Measurements from ENCODE around the gene DOLPP1.

DNA sequence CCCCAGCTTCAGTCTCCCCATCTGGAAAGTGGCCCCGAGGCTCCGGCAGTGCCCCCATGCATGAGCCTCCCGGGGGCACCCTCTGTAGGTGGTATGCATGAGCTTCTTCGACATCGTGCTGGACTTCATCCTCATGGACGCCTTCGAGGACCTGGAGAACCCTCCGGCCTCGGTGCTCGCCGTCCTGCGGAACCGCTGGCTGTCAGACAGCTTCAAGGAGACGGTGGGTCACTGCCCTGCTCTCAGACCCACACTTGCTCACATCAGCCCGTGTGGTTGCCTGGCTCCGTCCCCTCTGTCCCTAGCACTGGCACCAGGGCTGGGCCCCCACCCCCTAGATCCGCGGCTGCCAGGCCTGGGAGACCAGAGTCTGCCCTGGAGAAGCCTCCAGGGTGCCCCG lies 12.8 kb upstream of the DOLPP1 start:
- TF ChIP-seq, protein P1, sequence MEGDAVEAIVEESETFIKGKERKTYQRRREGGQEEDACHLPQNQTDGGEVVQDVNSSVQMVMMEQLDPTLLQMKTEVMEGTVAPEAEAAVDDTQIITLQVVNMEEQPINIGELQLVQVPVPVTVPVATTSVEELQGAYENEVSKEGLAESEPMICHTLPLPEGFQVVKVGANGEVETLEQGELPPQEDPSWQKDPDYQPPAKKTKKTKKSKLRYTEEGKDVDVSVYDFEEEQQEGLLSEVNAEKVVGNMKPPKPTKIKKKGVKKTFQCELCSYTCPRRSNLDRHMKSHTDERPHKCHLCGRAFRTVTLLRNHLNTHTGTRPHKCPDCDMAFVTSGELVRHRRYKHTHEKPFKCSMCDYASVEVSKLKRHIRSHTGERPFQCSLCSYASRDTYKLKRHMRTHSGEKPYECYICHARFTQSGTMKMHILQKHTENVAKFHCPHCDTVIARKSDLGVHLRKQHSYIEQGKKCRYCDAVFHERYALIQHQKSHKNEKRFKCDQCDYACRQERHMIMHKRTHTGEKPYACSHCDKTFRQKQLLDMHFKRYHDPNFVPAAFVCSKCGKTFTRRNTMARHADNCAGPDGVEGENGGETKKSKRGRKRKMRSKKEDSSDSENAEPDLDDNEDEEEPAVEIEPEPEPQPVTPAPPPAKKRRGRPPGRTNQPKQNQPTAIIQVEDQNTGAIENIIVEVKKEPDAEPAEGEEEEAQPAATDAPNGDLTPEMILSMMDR (IDR thresholded peaks at IDR 0.05; ENCODE audit: low read depth, low read length, missing input control): no peak
- TF ChIP-seq TAF1 (conservative IDR thresholded peaks at IDR 0.05) (no peak), RAD21 (IDR thresholded peaks at IDR 0.05) (no peak), SP1 (IDR thresholded peaks at IDR 0.05) (no peak), GABPA (IDR thresholded peaks at IDR 0.05 in 1 of 2, conservative IDR thresholded peaks at IDR 0.05 in 1 of 2) (no peak)
- TF ChIP-seq, protein P2, sequence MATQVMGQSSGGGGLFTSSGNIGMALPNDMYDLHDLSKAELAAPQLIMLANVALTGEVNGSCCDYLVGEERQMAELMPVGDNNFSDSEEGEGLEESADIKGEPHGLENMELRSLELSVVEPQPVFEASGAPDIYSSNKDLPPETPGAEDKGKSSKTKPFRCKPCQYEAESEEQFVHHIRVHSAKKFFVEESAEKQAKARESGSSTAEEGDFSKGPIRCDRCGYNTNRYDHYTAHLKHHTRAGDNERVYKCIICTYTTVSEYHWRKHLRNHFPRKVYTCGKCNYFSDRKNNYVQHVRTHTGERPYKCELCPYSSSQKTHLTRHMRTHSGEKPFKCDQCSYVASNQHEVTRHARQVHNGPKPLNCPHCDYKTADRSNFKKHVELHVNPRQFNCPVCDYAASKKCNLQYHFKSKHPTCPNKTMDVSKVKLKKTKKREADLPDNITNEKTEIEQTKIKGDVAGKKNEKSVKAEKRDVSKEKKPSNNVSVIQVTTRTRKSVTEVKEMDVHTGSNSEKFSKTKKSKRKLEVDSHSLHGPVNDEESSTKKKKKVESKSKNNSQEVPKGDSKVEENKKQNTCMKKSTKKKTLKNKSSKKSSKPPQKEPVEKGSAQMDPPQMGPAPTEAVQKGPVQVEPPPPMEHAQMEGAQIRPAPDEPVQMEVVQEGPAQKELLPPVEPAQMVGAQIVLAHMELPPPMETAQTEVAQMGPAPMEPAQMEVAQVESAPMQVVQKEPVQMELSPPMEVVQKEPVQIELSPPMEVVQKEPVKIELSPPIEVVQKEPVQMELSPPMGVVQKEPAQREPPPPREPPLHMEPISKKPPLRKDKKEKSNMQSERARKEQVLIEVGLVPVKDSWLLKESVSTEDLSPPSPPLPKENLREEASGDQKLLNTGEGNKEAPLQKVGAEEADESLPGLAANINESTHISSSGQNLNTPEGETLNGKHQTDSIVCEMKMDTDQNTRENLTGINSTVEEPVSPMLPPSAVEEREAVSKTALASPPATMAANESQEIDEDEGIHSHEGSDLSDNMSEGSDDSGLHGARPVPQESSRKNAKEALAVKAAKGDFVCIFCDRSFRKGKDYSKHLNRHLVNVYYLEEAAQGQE (IDR thresholded peaks at IDR 0.05): no peak
- TF ChIP-seq, protein P3, sequence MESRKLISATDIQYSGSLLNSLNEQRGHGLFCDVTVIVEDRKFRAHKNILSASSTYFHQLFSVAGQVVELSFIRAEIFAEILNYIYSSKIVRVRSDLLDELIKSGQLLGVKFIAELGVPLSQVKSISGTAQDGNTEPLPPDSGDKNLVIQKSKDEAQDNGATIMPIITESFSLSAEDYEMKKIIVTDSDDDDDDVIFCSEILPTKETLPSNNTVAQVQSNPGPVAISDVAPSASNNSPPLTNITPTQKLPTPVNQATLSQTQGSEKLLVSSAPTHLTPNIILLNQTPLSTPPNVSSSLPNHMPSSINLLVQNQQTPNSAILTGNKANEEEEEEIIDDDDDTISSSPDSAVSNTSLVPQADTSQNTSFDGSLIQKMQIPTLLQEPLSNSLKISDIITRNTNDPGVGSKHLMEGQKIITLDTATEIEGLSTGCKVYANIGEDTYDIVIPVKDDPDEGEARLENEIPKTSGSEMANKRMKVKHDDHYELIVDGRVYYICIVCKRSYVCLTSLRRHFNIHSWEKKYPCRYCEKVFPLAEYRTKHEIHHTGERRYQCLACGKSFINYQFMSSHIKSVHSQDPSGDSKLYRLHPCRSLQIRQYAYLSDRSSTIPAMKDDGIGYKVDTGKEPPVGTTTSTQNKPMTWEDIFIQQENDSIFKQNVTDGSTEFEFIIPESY (IDR thresholded peaks at IDR 0.05): no peak
- TF ChIP-seq, protein P4, sequence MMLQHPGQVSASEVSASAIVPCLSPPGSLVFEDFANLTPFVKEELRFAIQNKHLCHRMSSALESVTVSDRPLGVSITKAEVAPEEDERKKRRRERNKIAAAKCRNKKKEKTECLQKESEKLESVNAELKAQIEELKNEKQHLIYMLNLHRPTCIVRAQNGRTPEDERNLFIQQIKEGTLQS (IDR thresholded peaks at IDR 0.05): no peak
